Measurements from ENCODE around the gene TSPEAR.

GRCh38 chr21:44456214-44456914 is 255.0 kb downstream of the TSPEAR start:
- TF ChIP-seq CTCF (IDR thresholded peaks at IDR 0.05): no peak
- TF ChIP-seq POLR2AphosphoS5 (IDR thresholded peaks at IDR 0.05): no peak
